Subcutaneous adipose tissue (tissue), 4 donors: Measurements from ENCODE around the gene PSME4. TPM values are rescaled to one million over a fixed set of nuclear protein-coding genes. Genes with fewer than 3 reads are reported as not detected.

Source experiments
- CTCF ChIP-seq: fragments of 450-650 bp; IDR thresholded peaks from one replicate; pipeline ENCODE4 v1.5.1; 2016; ENCODE audit warnings: low read depth, mild to moderate bottlenecking, control low read depth, antibody characterized with exemption, moderate library complexity
- total RNA-seq, 4 donors: library from RNA; depleted of rRNA; stranded (reverse); fragments of >200 nt; gene quantifications; one replicate each; pipeline ENCODE4 v1.1.0, GENCODE V29; 2016

Gene PSME4
- total RNA-seq, 4 donors from 2014 or later, result 39.6 to 91.1 (median 68.1) TPM

- no peak for TF ChIP-seq CTCF
These were observed 127.9 kb downstream of the PSME4 start for GRCh38 chr2:53842891-53843290.

- TF ChIP-seq CTCF, result no peak
These were observed 130.2 kb downstream of the PSME4 start for GRCh38 chr2:53840580-53840979.

GRCh38 chr2:53829273-53829979, 141.4 kb downstream of the PSME4 start:
- no peak for TF ChIP-seq CTCF

- no peak for TF ChIP-seq CTCF
These were observed 142.5 kb downstream of the PSME4 start for GRCh38 chr2:53828331-53828730.

- TF ChIP-seq CTCF, result no peak
These were observed 143.2 kb downstream of the PSME4 start for GRCh38 chr2:53827398-53828175.

GRCh38 chr2:53826587-53827397, 144.0 kb downstream of the PSME4 start:
- TF ChIP-seq CTCF, result no peak

- TF ChIP-seq CTCF, result no peak
These were observed 144.8 kb downstream of the PSME4 start for GRCh38 chr2:53826030-53826410.
